Superior temporal gyrus (tissue), 1 donor: ENCODE results near the gene BTG4.

Source experiments
- DNase-seq: peaks from one replicate; pipeline ENCODE4 v3.0.0-alpha.2; 2016; ENCODE audit errors: extremely low spot score

Gene BTG4

GRCh38 chr11:111512296-111513239 is at the start of gene BTG4:
TSS of gene BTG4 (minus strand) at chr11:111512386. CDS start at chr11:111498776, 13,610 bp downstream.
- no peak for DNase-seq

- no peak for DNase-seq
Observed at GRCh38 chr11:111561791-111562325, 49.7 kb upstream of the BTG4 start.

- DNase-seq: no peak
Observed at GRCh38 chr11:111561306-111561705, 49.1 kb upstream of the BTG4 start.

DNA sequence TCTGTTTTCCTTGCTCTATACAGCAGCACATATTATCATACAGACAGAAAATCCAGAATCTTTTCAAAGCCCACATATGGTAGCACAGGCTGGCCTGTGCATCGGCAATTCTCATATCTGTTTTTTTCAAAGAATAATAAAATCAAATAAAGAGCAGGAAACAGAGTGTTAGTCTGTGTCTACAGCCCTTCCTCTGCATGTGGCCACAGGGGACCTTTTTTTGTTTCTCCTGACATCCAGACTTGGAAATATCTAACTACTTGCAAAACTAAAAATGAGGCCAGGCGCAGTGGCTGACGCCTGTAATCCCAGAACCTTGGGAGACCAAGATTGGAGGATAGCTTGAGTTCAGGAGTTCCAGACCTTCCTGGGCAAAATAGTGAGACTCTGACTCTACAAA is 48.6 kb upstream of the BTG4 start:
- no peak for DNase-seq

- no peak for DNase-seq
Observed at GRCh38 chr11:111559800-111560464, 47.7 kb upstream of the BTG4 start.

- DNase-seq: no peak
Observed at GRCh38 chr11:111557425-111558111, 45.4 kb upstream of the BTG4 start.

DNA sequence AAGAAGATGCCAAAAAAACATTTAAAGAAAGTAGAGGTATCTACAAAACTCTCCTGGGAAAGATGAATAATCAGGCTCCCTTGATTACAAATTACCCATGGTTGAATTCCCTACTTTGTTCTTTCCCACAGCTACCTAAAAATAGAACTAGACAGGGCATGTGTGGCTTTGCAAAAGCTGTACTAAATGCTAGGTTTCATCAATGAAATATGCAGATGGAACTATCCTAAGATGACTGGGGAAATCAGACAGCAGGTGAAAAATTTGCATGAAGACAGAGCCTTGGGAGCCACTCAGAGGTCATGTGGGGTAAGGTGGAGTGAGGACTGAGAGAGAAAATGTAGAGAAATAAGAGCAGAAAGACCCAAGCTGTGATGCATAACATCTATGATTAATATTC is 43.1 kb upstream of the BTG4 start:
- DNase-seq: no peak

GRCh38 chr11:111554532-111554931 is 42.3 kb upstream of the BTG4 start:
- DNase-seq: no peak

DNA sequence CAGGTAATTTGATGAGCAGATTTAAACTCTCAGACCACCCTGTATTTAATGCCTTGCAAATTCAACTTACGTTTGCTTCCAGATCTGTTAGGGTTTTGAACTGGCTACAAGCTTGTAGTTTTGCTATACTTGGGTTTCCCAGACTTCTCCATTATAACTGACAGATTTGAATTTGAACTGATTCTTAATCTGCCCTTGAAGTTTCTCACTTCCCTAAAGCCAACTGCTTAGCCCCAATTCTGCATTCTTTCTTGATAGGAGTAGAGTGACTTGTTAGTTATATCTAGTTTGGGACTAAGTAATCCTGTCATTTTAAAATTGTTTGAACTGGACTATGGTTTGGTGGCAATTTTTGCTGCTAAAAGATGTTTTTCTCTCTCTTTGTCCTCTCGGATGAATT is 38.1 kb upstream of the BTG4 start:
- DNase-seq: no peak

DNA sequence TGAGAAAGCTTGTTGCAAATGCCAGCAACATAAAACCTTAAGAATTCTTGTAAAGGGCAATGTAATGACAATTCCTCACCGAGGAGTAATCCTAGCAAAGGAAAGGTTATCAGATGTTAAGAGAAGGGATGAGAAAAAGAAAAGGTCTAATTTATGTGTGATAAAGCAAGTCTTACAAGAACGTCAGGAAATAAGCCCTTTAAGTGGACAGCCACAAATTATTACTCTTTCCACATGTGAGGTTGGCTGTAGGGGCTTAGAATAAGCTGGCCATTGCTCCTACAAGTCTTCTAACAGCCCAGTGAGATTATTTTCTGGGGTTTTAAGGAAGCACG is 37.6 kb upstream of the BTG4 start:
- DNase-seq: no peak

GRCh38 chr11:111549196-111549868 is 37.1 kb upstream of the BTG4 start:
- DNase-seq: no peak

DNA sequence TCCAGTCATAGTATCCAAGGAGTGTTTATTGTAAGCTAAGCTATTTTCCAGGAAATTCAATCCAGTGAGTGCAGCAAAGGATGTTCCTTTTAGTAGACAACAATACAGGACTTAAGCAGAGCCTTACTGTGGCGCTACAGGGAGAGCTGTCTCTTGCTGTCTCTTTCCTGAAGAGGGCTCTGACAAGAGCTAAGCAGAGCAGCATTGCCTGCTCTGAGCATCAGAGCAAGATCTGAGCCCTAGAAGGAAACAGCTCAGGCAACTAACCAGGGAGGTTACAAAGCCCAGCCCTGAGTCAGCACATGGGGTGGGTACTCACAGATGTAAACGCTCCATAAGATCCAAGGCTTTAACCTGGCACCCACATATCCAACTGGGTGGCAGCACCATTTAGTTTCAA is 36.3 kb upstream of the BTG4 start:
- DNase-seq: no peak

- no peak for DNase-seq
Observed at GRCh38 chr11:111542606-111543275, 30.6 kb upstream of the BTG4 start.

DNA sequence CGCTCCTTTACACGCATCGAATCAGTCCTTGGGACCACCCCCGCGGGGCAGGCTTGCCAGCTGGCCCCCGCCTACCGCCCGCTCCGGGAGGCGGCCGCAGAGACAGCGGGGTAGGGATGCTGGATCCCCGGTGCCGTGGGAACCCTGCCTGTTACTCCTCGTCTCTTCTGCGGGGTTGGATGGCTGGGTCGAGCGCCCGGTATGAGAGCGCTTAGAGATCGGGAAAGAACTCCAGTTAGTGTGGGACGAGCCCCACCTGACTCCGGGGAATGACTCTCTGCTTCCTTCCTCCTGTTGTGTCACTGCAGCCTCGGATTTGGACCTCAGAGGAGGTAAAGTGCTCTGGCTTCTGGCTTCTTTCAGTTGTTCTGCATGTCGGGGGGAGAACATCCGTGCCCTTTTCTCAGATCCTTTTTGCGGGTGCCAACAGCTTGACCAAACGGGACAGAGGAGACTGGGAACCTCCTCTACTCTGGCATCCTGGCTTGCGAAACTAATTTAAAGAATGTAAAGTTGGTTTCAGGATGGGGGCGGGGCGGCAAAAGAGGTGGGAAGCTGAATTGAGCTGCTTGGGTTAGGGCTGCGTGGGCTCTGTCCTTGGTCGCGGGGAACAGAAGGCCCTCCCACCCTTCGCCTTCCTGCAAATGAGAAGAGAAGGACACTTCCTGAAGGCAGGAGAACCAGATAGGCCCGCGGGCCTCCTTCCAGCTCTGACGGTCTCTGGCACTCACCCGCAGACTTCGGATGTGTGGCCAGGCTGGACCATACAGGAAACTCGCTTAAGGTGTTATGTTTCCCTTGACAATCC is 29.3 kb upstream of the BTG4 start:
- DNase-seq: no peak

- no peak for DNase-seq
Observed at GRCh38 chr11:111540937-111541253, 28.7 kb upstream of the BTG4 start.

- no peak for DNase-seq
Observed at GRCh38 chr11:111540114-111540936, 28.1 kb upstream of the BTG4 start, which contains the start of gene LAYN. TSS of gene LAYN (plus strand) at chr11:111540720. CDS start at chr11:111540844, 124 bp downstream.

GRCh38 chr11:111539426-111540113 is 27.4 kb upstream of the BTG4 start:
- DNase-seq: no peak

GRCh38 chr11:111538407-111539114 is 26.4 kb upstream of the BTG4 start:
- DNase-seq: no peak
